Measurements from ENCODE around the gene EPO. TPM values are rescaled to one million over a fixed set of nuclear protein-coding genes. Genes with fewer than 3 reads are reported as not detected.
"Not testable (repeated sequence)": the region's sequence is repeated elsewhere in the genome, so short reads cannot be mapped to it uniquely, and the experiment has no call there.

Gene EPO
- total RNA-seq, 2 donors from 2014 or later: not detected

GRCh38 chr7:100692578-100692961, 27.7 kb upstream of the EPO start:
- intact Hi-C loops (cut with DNase I, micrococcal nuclease): no loop called here
- no peak for DNase-seq
- no peak for ATAC-seq

DNA sequence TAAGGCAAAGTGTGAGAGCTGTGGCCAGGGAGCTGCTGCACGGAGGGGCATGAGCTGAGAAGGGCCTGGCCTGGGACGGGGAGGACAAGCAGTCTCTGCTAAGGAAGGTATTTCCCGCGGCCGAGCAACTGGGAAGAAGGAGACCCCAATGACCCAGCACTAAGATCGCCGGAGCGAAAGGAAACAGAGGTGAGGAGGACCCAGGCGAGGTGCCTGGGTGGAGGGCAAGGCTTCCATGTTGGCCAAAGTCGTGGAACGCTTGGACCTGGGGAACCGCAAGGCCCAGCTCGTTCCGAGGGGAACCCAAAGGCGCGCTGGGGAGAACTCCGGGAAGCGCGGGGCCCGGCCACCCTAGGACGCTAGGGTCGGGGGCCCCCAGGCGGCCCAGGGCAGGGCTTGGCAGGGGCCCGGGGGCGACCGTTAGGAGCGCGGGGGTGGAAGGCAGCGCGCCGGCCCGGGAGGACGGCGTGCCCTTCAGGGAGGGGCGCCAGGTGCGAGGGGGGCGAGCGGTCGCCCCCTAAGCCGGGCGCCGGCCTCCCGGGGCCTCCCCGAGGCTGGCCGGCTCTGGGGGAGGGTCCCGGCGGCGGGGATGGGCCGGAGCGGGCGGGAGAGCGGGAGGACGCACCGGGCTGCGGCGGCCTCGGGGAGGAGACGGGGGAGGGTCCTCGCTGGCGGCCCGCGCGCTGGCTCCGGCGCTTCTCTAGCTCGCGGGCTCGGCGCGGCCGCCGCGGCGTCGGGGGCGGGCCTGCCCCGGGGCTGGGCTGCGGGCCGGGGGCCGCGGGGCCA, 26.8 kb upstream of the EPO start:
- ATAC-seq (peak; percentile 18), DNase-seq (peak in 1 of 2 donors; percentile 23)
- intact Hi-C loops (cut with DNase I, micrococcal nuclease): no loop called here

- DNase-seq (peak; percentile 62 to 83), ATAC-seq (peak; percentile 67)
- intact Hi-C loops (cut with DNase I, micrococcal nuclease): no loop called here
Measured at GRCh38 chr7:100694098-100694745, 26.0 kb upstream of the EPO start, which contains the start of gene GIGYF1. TSS of gene GIGYF1 (minus strand) at chr7:100694250. CDS start at chr7:100688238, 6,012 bp downstream.

GRCh38 chr7:100696123-100696521, 24.1 kb upstream of the EPO start:
- intact Hi-C loops (cut with DNase I, micrococcal nuclease): no loop called here
- ATAC-seq (no peak), DNase-seq (no peak)

GRCh38 chr7:100699018-100699417, 21.2 kb upstream of the EPO start:
- intact Hi-C loops (cut with DNase I, micrococcal nuclease): no loop called here
- ATAC-seq: no peak
- DNase-seq: no peak

- DNase-seq; ATAC-seq; intact Hi-C loops (cut with DNase I, micrococcal nuclease): not testable (repeated sequence)
Measured at GRCh38 chr7:100701089-100701488, 19.2 kb upstream of the EPO start.

- ATAC-seq (peak; percentile 60), DNase-seq (peak; percentile 62 to 87)
- intact Hi-C loops (cut with DNase I, micrococcal nuclease): loop anchor here in 1 of 2 donors (5.0 kb wide), 1 partner anchor 147 kb away; the partner anchor contains the start of gene SLC12A9
Measured at GRCh38 chr7:100705320-100705752, 14.9 kb upstream of the EPO start.

- intact Hi-C loops (cut with DNase I, micrococcal nuclease): loop anchor here in 1 of 2 donors (5.0 kb wide), 1 partner anchor 146 kb away; the partner anchor contains the start of gene SLC12A9
- ATAC-seq (peak; percentile 96), DNase-seq (peak; percentile 98 to 100)
Measured at GRCh38 chr7:100705753-100706671, 14.3 kb upstream of the EPO start, which contains the start of gene POP7. TSS of gene POP7 (plus strand) at chr7:100706121. CDS start at chr7:100706831, 710 bp downstream.

DNA sequence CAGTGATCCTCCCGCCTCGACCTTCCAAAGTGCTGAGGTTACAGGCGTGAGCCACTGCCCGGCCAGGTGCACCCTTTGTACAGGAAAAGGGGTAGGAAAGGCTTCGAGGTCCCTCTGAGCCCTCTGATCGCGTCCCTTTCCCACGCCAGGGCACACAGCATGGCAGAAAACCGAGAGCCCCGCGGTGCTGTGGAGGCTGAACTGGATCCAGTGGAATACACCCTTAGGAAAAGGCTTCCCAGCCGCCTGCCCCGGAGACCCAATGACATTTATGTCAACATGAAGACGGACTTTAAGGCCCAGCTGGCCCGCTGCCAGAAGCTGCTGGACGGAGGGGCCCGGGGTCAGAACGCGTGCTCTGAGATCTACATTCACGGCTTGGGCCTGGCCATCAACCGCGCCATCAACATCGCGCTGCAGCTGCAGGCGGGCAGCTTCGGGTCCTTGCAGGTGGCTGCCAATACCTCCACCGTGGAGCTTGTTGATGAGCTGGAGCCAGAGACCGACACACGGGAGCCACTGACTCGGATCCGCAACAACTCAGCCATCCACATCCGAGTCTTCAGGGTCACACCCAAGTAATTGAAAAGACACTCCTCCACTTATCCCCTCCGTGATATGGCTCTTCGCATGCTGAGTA, 13.5 kb upstream of the EPO start:
- DNase-seq: peak in 1 of 2 donors; percentile 52
- ATAC-seq: no peak
- intact Hi-C loops (cut with DNase I, micrococcal nuclease): loop anchor here in 1 of 2 donors (5.0 kb wide), 1 partner anchor 146 kb away; the partner anchor contains the start of gene SLC12A9

- intact Hi-C loops (cut with DNase I, micrococcal nuclease): loop anchor here in 1 of 2 donors (5.0 kb wide), 1 partner anchor 144 kb away; the partner anchor contains the start of gene SLC12A9
- ATAC-seq (no peak), DNase-seq (no peak)
Measured at GRCh38 chr7:100708395-100708794, 11.9 kb upstream of the EPO start.

DNA sequence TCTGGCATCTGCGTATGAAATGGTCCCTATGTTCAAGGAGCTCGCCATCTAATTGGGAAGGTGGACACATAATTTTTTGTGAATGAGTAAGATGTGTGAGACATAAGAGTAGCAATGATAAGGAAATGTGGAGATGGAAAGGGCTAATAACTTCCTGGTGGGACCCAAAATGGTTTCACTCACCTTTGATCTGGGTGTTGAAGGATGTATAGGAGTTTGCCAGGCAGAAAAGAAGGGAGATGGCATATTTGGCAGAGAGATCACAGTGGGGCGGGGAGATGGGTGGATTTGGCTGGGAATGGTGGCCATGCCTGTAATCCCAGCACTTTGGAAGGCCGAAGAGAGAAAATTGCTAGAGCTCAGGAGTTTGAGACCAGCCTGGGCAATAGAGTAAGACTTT, 9.8 kb upstream of the EPO start:
- intact Hi-C loops (cut with DNase I, micrococcal nuclease): no loop called here
- ATAC-seq: no peak
- DNase-seq: no peak

GRCh38 chr7:100711369-100711768, 8.9 kb upstream of the EPO start:
- DNase-seq: no peak
- intact Hi-C loops (cut with DNase I, micrococcal nuclease): no loop called here
- ATAC-seq: no peak

- ATAC-seq (no peak), DNase-seq (no peak)
- intact Hi-C loops (cut with DNase I, micrococcal nuclease): no loop called here
Measured at GRCh38 chr7:100714725-100715124, 5.5 kb upstream of the EPO start.

DNA sequence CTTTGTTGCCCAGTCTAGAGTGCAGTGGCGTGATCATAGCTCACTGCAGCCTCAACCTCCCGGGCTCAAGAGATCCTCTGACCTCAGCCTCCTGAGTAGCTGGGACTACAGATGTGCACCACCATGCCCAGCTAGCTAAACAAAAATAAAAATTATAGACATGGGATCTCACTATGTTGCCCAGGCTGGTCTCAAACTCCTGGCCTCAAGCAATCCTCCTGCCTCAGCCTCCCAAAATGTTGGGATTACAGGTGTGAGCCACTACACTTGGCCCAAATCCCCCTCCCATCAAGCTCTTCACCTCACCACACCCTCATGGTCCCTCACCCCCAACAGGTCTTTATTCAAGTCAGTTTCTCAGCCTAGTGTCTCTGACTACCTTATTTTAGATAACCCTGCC, 3.2 kb upstream of the EPO start:
- ATAC-seq; intact Hi-C loops (cut with DNase I, micrococcal nuclease): not testable (repeated sequence)

DNA sequence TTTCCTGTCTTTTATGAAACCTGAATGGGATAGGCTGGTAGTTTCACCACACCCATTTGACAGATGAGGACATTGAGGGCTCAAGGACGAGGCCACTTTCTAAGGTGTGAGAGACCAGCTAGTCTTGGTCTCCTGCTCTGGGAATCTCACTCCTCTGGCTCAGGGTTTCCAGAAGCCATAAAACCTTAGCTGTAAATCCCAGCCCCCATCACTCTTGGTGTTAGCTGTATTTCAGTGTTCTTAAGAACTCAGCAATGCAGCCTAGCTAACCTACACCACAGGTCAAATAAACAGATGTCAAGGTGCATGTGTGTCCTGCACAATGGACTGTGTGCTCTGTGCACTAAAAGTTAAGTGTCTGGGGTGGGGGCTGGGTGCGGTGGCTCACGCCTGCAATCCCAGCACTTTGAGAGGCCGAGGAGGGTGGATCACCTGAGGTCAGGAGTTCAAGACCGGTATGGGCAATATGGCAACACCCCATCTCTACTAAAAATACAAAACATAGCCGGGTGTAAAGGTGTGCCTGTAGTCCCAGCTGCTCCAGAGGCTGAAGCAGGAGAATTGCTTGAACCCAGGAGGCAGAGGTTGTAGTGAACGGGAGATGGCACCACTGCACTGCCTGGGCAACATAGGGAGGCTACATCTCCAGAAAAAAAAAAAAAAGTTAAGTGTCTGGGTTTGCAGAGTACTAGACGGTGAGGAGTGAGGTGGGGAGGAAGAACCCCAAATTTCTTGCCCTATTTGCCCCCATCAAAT, 567 bp upstream of the EPO start:
- intact Hi-C loops (cut with DNase I, micrococcal nuclease): no loop called here
- peak; percentile 88 for ATAC-seq
- DNase-seq: no peak

More for the DNA sequence above, 3.2 kb upstream of the EPO start:
- not testable (repeated sequence) for DNase-seq

DNA sequence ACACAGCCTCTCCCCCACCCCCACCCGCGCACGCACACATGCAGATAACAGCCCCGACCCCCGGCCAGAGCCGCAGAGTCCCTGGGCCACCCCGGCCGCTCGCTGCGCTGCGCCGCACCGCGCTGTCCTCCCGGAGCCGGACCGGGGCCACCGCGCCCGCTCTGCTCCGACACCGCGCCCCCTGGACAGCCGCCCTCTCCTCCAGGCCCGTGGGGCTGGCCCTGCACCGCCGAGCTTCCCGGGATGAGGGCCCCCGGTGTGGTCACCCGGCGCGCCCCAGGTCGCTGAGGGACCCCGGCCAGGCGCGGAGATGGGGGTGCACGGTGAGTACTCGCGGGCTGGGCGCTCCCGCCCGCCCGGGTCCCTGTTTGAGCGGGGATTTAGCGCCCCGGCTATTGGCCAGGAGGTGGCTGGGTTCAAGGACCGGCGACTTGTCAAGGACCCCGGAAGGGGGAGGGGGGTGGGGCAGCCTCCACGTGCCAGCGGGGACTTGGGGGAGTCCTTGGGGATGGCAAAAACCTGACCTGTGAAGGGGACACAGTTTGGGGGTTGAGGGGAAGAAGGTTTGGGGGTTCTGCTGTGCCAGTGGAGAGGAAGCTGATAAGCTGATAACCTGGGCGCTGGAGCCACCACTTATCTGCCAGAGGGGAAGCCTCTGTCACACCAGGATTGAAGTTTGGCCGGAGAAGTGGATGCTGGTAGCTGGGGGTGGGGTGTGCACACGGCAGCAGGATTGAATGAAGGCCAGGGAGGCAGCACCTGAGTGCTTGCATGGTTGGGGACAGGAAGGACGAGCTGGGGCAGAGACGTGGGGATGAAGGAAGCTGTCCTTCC, 620 bp downstream of the EPO start:
- DNase-seq (no peak), ATAC-seq (no peak)
- intact Hi-C loops (cut with DNase I, micrococcal nuclease): no loop called here

DNA sequence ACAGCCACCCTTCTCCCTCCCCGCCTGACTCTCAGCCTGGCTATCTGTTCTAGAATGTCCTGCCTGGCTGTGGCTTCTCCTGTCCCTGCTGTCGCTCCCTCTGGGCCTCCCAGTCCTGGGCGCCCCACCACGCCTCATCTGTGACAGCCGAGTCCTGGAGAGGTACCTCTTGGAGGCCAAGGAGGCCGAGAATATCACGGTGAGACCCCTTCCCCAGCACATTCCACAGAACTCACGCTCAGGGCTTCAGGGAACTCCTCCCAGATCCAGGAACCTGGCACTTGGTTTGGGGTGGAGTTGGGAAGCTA, 1.2 kb downstream of the EPO start:
- no peak for DNase-seq
- no peak for ATAC-seq
- intact Hi-C loops (cut with DNase I, micrococcal nuclease): no loop called here

Data from left colon (tissue), 2 donors.